Endometrial microvascular endothelial cells (primary cell): ENCODE data around the gene CARM1. TPM values are rescaled to one million over a fixed set of nuclear protein-coding genes. Genes with fewer than 3 reads are reported as not detected.
"Not testable (repeated sequence)": the region's sequence is repeated elsewhere in the genome, so short reads cannot be mapped to it uniquely, and the experiment has no call there.

ENCODE experiments used
- in situ Hi-C: cut with HindIII; loops from 2 replicates; pipeline ENCODE4 v1.10.0; 2017; ENCODE audit warnings: low sequenced_read_pairs, low pct_unique_long_range_greater_than_20kb; ENCODE audit errors: inconsistent ontology term
- total RNA-seq: library from RNA; depleted of rRNA; stranded (reverse); fragments of >200 nt; gene quantifications from one replicate; pipeline ENCODE4 v1.2.3, GENCODE V29; 2015; ENCODE audit errors: inconsistent ontology term

Gene CARM1
- total RNA-seq, 1 donor from 2014 or later = 45.3 TPM

DNA sequence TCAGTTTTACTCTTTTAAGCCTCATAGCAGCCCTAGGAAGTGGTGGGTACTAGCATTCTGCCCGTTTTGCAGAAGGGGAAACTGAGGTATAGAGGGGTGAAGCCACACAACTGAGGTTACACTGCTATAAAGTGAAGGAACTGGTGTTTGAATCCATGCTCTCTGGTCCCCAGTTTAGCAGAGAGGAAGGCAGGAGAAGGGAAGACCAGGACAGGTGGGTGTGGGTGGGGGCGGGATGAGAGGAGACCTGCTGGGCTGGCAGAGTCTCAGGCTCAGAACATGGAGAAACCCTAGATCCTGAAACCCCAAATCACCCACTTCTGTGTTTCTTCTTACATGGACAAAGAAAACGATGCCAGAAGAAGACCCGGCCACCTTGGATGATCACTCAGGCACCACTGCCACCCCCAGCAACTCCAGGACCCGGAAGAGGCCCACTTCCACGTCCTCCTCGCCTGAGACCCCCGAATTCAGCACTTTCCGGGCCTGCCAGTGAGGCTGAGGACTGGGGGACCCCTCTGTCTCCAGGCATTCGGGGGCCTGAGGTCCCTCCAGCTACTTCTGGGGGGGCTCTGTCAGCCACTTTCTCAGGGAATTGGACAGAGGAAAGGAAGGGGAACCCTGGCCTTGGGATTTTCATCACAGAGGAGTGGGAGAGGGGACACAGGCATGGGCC, 2.3 kb upstream of the CARM1 start:
- in situ Hi-C loops = no loop called here

DNA sequence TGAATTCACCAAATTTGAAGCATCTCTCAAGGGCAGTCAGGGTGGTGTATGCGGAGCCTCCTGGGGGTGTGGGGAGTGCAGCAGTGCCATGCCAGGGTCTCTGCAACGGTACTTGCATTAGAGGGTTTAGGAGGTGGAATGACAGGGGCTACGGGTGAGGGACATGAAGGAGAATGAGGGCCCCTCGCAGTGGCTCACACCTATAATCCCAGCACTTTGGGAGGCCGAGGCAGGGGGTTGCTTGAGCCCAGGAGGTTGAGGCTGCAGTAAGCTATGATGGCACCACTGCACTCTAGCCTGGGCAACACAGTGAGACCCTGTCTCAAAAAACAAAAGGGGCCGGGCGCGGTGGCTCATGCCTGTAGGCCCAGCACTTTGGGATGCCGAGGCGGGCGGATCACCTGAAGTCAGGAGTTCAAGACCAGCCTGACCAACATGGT, 1.5 kb upstream of the CARM1 start:
- in situ Hi-C loops = not testable (repeated sequence)

DNA sequence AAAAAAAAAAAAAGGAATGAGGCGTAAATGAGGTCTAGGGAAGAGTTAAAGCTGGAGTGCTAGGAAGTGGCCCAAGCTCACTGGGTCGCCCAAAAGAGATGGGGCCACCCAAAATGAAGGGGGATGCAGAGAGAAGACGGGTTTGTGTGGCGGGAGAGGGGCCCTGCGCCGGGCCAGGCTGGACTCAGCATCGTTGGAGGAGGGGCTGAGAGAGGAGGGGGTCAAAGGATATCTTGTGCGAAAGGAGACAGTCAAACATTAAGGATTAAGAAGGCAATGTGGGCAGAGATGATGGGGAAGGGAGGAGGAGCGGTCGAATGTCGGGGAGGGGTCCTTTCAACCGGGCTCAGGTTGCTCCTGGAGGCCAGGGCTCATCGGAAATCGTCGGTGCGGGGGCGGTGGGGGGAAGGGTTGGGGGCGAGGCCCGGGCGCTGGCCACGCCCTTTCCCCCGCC, 825 bp upstream of the CARM1 start:
- in situ Hi-C loops = no loop called here

DNA sequence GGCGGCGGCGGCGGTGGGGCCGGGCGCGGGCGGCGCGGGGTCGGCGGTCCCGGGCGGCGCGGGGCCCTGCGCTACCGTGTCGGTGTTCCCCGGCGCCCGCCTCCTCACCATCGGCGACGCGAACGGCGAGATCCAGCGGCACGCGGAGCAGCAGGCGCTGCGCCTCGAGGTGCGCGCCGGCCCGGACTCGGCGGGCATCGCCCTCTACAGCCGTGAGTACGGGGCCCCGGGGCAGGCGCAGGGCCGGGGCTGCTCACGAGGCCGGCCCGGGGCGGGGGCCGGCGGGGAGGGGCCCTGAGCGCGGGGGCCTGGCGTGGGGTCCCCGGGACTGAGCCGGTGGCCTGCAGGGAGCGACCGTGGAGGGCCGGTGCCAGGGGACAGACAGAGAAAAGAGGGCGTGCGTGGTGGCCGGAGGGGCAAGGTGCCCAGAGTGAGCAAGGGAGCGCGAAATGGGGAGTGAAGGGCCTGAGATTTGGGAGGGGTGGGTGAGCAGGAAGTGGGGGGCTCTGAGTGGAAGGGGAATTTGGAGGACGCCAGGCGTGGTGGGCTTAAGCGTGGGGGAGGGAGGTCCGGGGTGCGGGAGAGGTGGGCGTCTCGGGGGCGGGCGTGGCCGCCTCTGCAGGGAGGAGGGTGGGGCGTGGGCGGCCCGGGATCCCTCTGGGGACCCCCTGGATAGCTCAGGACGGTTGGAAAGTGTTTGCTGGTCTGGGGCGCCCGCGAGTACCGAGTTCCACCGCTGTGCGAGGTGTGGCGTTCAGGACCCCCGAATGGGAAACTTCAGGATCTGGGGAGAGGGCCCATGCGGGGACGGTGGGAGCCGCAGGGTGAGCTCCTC, 575 bp downstream of the CARM1 start:
- in situ Hi-C loops = no loop called here

DNA sequence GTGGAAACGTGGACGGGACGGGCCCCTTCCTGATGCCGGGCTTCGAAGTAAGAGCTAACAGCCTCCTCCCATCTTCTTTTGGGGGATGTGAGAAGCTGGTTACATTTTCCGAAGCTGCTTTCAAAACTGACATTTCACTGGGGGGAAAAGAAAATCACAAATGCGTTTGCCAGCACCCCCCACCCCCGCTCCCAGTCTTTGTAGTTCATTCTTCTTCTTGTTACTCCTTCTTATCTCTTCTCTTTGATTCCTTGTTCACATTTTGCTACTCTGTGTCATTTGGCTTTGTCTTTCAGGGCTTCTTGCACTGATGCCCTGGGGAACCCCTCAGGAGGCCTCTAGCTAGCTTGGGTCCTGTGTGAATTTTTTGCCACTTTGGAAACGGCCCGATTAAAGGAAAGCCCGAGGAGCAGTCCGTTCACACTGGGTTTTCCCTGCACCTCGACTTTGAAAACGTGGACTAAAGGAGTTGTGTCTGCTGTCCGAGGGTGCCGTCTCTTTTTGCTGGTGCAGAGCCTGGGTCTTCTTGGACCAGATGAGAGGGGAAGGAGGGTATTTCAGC, 1.3 kb downstream of the CARM1 start:
- in situ Hi-C loops = no loop called here

DNA sequence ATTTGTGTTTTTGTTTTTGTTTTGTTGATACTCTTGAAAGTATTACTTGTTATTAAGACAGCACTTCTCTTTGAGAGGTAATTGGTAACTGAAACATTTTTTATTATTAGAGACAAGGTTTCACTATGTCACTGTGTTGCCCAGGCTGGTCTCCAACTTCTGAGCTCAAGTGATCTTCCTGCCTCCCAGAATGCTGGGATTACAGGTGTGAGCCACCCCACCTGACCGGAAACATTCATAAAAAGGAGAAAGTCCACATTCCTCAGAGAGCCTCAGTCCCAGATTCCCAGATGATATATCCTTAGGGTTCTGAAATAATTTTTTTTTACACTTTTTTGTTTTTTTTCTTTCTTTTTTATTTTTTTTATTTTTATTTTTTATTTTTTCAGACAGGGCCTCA, 2.7 kb downstream of the CARM1 start:
- in situ Hi-C loops = no loop called here

DNA sequence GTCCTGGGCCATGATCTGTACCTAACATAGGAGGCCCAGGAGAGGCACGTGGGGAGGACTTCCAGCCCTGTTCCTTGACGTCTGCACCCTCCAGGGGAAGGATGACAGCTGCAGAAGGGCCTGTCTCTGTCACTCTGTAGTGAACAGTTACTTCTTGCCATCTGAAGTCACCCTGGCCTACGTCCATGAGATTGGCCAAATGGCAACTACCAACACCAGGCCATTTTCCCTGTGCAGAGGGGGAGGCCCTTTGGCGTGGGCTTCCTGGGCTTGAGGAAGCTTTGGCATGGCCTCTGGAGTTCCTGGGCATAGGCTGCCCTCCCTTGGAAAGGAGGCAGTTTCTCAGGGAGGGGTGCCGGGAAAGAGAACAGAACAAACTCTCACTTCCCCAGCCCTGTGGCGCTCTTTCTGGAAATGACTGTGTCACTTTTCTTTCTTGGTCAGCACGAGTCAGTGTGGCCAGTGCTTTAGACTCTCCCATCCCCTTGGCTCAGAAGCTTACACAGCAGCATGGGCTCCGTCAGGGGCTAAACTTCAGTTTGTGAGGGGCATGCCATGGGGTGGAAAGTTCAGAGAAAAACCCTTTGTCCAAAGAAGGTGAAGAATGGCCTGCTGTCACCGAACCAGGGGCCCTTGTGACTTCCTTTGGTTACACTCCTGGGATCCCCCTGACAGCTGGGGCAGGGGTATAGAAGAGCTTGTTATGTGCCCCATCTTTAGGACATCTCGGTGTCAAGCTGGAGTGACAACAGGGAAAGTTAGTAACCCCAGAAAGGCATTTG, 5.3 kb downstream of the CARM1 start:
- in situ Hi-C loops = loop anchor here (25.0 kb wide), 1 partner anchor 161 kb away; no protein-coding TSS in a partner anchor

DNA sequence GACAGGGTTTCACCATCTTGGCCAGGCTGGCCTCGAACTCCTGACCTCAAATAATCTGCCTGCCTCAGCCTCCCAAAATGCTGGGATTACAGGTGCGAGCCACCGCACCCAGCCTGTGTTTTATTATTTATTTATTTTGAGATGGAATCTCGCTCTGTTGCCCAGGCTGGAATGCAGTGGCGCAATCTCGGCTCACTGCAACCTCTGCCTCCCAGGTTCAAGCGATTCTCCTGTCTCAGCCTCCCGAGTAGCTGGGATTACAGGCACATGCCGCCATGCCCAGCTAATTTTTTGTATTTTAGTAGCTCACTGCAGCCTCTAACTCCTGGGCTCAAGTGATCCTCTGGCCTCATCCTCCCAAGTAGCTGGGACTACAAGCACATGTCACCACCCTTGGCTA, 6.3 kb downstream of the CARM1 start:
- in situ Hi-C loops = loop anchor here (25.0 kb wide), 1 partner anchor 160 kb away; no protein-coding TSS in a partner anchor

DNA sequence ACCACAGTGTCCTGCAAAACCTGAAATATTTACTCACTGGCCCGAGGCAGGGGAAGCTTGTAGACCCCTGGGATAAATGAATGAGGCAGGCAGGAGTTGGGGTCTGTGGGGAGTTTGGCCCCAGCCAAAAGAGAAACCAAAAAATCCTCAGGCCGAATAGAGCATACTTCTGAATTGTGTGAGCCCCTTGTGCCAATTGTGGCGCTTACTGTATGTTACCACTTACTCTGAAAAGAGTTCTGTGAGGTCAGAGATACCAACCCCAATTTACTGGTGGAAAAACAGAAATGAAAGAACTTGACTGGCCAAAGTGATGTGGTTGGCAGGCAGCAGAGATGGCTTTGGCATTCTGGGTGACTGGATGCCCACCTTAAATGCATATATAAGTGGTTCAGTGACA, 6.9 kb downstream of the CARM1 start:
- in situ Hi-C loops = loop anchor here (25.0 kb wide), 1 partner anchor 159 kb away; no protein-coding TSS in a partner anchor

DNA sequence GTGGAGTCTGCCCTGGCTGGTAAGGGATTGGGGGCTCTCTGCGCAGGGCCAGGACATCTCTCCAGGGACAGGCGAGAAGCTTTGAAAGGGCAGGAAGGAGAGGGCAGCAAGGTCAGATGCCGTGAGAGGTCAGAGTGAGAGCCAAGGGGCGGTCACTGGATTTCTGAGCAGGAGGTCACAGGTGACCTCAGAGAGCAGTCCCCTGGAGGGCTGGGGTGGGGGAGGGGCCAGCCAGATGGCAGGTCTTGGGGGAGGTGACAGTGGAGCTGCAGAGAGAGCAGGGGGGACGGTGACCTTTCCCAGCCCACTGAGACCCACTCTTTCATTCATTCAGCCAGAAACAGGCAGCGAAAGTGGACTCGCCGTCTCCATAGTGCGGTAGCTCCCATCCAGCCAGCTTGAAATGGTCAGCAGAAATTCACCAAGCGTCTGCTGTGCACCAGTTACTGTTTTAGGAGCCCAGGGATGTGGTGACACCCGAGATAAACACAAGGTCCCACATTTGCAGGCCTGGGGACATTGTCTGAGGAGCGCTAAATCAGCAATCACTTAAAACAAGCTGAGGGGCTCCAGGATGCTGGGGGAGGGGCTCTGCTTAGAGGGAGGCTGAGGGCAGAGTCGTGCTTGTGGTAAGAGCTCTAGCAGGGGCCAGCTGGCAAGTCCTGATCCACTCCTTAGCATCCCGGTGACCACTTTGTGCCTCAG, 10.2 kb downstream of the CARM1 start:
- in situ Hi-C loops = loop anchor here (25.0 kb wide), 1 partner anchor 156 kb away; no protein-coding TSS in a partner anchor

DNA sequence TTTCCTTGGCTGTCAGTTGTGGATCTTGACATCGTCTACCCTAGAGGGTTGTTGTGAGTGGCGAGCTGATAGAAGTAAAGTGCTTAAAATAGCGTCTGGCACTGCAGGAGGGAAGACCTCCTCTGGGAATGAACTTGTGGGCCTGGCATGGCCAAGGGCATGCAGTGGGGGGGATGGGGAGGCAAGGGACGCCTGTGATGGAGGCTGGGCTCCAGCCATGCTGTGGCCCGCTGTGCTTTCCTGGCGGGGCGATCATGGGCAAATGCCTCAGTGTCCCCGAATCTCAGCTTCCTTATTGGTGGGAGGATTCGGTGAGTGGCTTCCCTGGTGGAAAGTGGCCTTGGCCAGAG, 10.7 kb downstream of the CARM1 start:
- in situ Hi-C loops = loop anchor here (25.0 kb wide), 1 partner anchor 155 kb away; no protein-coding TSS in a partner anchor

DNA sequence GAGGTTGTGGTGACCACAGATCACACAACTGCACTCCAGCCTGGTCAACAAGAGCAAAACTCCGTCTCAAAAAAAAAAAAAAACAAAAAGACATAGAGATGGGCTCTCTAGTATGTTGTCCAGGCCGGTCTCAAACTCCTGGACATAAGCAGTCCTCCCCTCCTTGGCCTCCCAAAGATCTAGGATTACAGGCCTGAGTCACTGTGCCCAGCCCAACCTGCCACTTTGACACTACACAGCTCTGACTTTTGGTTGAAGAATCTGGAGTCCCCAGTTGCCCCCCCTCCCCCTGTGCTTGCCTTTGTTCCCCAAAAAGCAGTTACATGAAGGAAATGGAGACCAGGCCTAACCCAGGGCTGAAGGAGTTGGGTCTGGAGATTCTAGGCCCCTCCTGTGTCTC, 12.9 kb downstream of the CARM1 start:
- in situ Hi-C loops = loop anchor here (25.0 kb wide), 1 partner anchor 153 kb away; no protein-coding TSS in a partner anchor

DNA sequence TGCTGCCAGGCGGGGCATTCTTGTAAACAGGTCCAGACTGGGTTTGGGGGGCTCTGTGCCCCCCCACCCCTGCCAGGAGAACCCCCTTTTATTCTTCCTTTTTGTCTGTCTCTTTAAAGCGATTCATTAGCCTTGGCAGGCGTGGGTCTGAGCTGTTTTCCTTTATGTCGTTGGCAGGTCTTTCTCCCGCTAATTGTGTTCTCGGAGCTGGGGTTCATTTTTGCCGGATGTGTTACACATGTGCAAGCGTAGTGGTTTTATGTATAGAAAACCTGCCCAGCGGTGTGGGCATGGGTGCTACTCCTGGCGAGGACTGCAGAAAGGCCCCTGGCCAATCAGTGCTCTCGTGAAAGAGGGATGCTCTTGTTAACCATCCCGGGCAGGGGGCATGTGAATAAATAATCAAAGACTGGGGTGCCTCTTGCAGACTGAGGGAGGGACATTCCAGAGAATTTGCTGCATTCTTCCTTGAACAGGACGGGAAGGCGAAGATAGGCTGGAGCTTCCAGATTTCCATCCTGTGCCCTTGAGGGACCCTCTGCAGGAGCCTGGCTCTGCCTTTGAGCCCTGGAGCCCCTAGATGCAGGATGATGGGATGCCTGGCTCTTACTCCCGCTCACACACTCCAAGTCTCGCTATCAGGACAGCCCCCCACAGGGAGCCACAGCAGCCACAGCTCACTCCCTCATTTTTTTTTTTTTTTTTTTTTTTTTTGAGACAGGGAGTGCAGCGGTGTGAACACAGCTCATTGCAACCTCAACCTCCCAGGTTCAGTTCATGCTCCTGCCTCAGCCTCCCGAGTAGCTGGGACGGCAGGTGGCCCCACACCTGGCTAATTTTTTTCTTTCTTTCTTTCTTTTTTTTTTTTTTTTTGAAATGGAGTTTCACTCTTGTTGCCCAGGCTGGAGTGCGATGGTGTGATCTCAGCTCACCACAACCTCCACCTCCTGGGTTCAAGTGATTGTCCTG, 14.1 kb downstream of the CARM1 start:
- in situ Hi-C loops = loop anchor here (25.0 kb wide), 1 partner anchor 152 kb away; no protein-coding TSS in a partner anchor

DNA sequence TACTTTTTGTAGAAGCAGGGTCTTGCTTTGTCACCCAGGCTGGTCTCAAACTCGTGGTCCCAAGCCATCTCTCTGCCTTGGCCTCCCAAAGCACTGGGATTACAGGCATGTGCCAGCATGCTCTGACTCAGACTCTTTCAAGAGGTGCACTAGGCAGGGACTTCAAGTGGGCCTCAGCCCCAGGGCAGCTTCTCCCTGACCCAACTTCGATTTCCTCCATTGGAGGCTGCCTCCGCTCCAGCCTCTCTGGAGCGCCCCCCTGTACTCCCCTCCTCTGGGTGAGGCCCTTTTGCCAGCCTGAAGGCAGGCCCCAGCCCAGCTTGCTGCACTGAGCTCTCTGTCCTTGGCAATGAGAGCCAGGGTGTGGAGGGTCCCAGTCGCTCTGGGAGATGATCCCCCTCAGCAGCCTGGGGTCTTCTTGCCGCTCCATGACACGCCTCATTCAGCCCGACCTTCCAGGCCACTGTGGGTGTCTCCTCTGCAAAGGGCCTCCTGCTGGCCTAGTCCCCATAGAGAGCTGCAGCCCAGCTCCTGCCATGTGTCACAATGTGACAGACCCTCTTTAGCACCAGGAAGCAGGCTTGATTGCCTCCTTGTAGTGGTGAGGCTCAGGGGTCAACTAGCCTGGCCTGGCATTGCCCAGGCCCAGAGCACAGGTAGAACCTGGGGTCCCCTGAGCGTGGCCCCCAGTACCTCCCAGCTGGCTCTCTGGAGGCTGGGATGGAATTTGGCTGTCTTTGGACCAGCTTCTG, 16.4 kb downstream of the CARM1 start:
- in situ Hi-C loops = loop anchor here (25.0 kb wide), 1 partner anchor 150 kb away; no protein-coding TSS in a partner anchor

DNA sequence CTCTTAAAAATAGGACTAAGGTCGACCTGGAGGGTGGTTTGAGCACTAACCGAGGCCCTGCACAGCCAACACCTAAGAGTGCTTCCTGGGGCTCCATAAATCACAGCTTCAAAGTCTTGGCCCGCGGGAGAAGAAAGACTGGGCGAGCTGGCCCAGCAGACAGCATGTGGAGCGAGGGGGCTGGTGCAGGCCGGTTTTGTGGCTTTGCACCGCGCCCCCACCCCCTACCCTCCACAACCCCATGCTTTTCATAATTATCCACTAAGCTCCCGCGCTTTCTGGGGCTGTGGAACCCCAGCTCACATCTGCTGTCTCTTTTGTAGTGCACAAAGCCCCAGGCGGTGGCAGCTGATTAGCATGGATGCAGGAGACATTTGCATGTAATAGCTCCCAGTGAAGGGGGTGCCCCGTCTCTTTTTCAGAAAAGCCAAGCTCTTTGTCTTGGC, 17.1 kb downstream of the CARM1 start:
- in situ Hi-C loops = loop anchor here (25.0 kb wide), 1 partner anchor 149 kb away; no protein-coding TSS in a partner anchor

DNA sequence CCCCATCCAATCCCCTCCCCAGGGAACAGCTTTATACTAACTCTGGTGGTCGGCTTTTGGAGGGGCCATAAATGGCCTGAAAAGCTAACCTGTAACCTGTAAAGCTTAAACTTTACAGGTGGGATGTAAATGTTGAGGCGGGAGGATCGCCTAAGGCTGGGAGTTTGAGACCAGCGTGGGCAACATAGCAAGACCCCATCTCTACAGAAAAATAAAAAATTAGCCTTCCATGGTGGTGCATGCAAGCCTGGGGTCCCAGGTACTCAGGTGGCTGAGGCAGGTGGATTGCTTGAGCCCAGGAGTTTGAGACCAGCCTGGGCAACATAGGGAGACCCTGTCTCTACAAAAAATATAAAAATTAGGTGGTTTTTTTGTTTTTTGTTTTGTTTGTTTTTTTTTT, 18.5 kb downstream of the CARM1 start:
- in situ Hi-C loops = loop anchor here (25.0 kb wide), 1 partner anchor 147 kb away; no protein-coding TSS in a partner anchor
